SU-DHL-6 (cell line): ENCODE data around the gene API5.

Source experiments
- EZH2phosphoT487 ChIP-seq: fragments of 200-600 bp; sonication (generic), shearing (Covaris generic); conservative IDR thresholded peaks from 2 replicates; pipeline ENCODE4 v1.6.1; 2018; ENCODE audit warnings: mild to moderate bottlenecking, antibody characterized with exemption, low read length, moderate library complexity, mixed read lengths
- TF ChIP-seq, protein P1 (sequence below): fragments of 200-600 bp; sonication (generic); IDR thresholded peaks from one replicate; pipeline ENCODE4 v1.5.1; 2017; ENCODE audit warnings: antibody characterized with exemption, mild to moderate bottlenecking, low read length, moderate library complexity; ENCODE audit not compliant: insufficient read depth, poor library complexity, severe bottlenecking

DNA sequence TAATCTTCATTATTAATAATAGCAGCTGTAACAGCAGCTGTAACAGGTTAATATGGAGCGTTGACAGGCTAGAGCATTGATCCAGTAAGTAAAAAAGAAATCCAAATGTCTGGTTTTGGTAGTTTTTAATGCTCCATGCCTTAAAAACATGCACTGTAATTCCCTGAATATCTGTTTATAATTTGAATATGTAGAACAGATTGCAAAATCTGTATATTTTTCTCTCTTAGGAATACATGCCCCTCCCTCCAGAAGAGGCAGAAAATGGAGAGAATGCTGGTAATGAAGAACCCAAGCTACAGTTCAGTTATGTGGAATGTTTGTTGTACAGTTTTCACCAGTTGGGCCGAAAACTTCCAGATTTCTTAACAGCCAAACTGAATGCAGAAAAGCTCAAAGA, 16.7 kb downstream of the API5 start:
- TF ChIP-seq, protein P1, sequence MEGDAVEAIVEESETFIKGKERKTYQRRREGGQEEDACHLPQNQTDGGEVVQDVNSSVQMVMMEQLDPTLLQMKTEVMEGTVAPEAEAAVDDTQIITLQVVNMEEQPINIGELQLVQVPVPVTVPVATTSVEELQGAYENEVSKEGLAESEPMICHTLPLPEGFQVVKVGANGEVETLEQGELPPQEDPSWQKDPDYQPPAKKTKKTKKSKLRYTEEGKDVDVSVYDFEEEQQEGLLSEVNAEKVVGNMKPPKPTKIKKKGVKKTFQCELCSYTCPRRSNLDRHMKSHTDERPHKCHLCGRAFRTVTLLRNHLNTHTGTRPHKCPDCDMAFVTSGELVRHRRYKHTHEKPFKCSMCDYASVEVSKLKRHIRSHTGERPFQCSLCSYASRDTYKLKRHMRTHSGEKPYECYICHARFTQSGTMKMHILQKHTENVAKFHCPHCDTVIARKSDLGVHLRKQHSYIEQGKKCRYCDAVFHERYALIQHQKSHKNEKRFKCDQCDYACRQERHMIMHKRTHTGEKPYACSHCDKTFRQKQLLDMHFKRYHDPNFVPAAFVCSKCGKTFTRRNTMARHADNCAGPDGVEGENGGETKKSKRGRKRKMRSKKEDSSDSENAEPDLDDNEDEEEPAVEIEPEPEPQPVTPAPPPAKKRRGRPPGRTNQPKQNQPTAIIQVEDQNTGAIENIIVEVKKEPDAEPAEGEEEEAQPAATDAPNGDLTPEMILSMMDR = no peak
- no peak for TF ChIP-seq EZH2phosphoT487
